ENCODE data around the gene TMEM191B.
"Not testable (repeated sequence)": the region's sequence is repeated elsewhere in the genome, so short reads cannot be mapped to it uniquely, and the experiment has no call there.

DNA sequence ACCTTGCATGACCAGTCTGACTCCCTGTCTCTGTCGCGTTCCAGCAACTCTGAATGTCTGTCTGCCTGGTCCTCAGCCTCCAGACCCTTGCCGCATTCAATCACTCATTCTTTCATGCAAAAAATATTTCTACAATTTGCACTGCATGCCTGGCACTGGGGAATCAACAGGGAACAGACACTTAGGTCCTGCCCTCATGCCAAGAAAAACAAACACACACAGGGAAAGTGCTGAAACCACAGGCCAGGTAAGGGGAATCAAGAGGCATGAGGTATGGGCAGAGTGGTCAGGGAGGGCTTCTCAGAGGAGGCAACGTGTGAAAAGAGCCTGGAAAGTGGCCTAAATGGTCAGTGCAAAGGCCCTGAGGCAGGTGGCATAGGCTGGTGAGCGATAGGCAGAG lies 9.5 kb upstream of the TMEM191B start, which contains the start of gene GGTLC3:
- TF ChIP-seq, protein P1, sequence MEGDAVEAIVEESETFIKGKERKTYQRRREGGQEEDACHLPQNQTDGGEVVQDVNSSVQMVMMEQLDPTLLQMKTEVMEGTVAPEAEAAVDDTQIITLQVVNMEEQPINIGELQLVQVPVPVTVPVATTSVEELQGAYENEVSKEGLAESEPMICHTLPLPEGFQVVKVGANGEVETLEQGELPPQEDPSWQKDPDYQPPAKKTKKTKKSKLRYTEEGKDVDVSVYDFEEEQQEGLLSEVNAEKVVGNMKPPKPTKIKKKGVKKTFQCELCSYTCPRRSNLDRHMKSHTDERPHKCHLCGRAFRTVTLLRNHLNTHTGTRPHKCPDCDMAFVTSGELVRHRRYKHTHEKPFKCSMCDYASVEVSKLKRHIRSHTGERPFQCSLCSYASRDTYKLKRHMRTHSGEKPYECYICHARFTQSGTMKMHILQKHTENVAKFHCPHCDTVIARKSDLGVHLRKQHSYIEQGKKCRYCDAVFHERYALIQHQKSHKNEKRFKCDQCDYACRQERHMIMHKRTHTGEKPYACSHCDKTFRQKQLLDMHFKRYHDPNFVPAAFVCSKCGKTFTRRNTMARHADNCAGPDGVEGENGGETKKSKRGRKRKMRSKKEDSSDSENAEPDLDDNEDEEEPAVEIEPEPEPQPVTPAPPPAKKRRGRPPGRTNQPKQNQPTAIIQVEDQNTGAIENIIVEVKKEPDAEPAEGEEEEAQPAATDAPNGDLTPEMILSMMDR (IDR thresholded peaks at IDR 0.05), result not testable (repeated sequence)
- TF ChIP-seq ZNF317 (CRISPR knock-in tag; IDR thresholded peaks at IDR 0.05; ENCODE audit: borderline replicate concordance, low read depth); IRF1 (CRISPR knock-in tag; IDR thresholded peaks at IDR 0.05); SP1 (CRISPR knock-in tag; conservative IDR thresholded peaks at IDR 0.05); ZNF219 (CRISPR knock-in tag; IDR thresholded peaks at IDR 0.05; ENCODE audit: borderline replicate concordance); MLX (CRISPR knock-in tag; IDR thresholded peaks at IDR 0.05); CREB1 (CRISPR knock-in tag; IDR thresholded peaks at IDR 0.05); GRHL2 (CRISPR knock-in tag; IDR thresholded peaks at IDR 0.05; ENCODE audit: insufficient replicate concordance, severe bottlenecking); ZNF138 (CRISPR knock-in tag; conservative IDR thresholded peaks at IDR 0.05); TCF7 (CRISPR knock-in tag; IDR thresholded peaks at IDR 0.05; ENCODE audit: low read depth); NR2C2 (CRISPR knock-in tag; IDR thresholded peaks at IDR 0.05): not testable (repeated sequence)
- TF ChIP-seq, protein P2, sequence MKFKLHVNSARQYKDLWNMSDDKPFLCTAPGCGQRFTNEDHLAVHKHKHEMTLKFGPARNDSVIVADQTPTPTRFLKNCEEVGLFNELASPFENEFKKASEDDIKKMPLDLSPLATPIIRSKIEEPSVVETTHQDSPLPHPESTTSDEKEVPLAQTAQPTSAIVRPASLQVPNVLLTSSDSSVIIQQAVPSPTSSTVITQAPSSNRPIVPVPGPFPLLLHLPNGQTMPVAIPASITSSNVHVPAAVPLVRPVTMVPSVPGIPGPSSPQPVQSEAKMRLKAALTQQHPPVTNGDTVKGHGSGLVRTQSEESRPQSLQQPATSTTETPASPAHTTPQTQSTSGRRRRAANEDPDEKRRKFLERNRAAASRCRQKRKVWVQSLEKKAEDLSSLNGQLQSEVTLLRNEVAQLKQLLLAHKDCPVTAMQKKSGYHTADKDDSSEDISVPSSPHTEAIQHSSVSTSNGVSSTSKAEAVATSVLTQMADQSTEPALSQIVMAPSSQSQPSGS (CRISPR knock-in tag; IDR thresholded peaks at IDR 0.05; ENCODE audit: borderline replicate concordance, low read depth), result not testable (repeated sequence)
- TF ChIP-seq, protein P3, sequence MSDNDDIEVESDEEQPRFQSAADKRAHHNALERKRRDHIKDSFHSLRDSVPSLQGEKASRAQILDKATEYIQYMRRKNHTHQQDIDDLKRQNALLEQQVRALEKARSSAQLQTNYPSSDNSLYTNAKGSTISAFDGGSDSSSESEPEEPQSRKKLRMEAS (CRISPR knock-in tag; IDR thresholded peaks at IDR 0.05), result not testable (repeated sequence)
